Measurements from ENCODE around the gene MMS22L.

Gene MMS22L

GRCh38 chr6:97136626-97137358 lies 146.2 kb downstream of the MMS22L start:
- H3K4me3 ChIP-seq (ENCODE audit: low read depth, low read length), result no peak overlapping the region
- no peak for TF ChIP-seq CTCF (IDR thresholded peaks at IDR 0.05; ENCODE audit: control insufficient read depth, extremely low read depth, insufficient read depth)
- no peak for DNase-seq (ENCODE audit: low read depth)

- no peak overlapping the region for H3K4me3 ChIP-seq (ENCODE audit: low read depth, low read length)
- DNase-seq (ENCODE audit: low read depth), result no peak
- TF ChIP-seq CTCF (IDR thresholded peaks at IDR 0.05; ENCODE audit: control insufficient read depth, extremely low read depth, insufficient read depth), result no peak
Measured at GRCh38 chr6:97133067-97133466, 149.9 kb downstream of the MMS22L start.

- TF ChIP-seq CTCF (IDR thresholded peaks at IDR 0.05; ENCODE audit: control insufficient read depth, extremely low read depth, insufficient read depth), result no peak
- no peak overlapping the region for H3K4me3 ChIP-seq (ENCODE audit: low read depth, low read length)
- DNase-seq (ENCODE audit: low read depth), result no peak
Measured at GRCh38 chr6:97129106-97129505, 153.9 kb downstream of the MMS22L start.

- no peak overlapping the region for H3K4me3 ChIP-seq (ENCODE audit: low read depth, low read length)
- no peak for DNase-seq (ENCODE audit: low read depth)
- no peak for TF ChIP-seq CTCF (IDR thresholded peaks at IDR 0.05; ENCODE audit: control insufficient read depth, extremely low read depth, insufficient read depth)
Measured at GRCh38 chr6:97128507-97128906, 154.5 kb downstream of the MMS22L start.

GRCh38 chr6:97123652-97124051 lies 159.4 kb downstream of the MMS22L start:
- TF ChIP-seq CTCF (IDR thresholded peaks at IDR 0.05; ENCODE audit: control insufficient read depth, extremely low read depth, insufficient read depth), result no peak

GRCh38 chr6:97123112-97123511 lies 159.9 kb downstream of the MMS22L start:
- no peak for TF ChIP-seq CTCF (IDR thresholded peaks at IDR 0.05; ENCODE audit: control insufficient read depth, extremely low read depth, insufficient read depth)
- H3K4me3 ChIP-seq (ENCODE audit: low read depth, low read length), result no peak overlapping the region
- DNase-seq (ENCODE audit: low read depth), result no peak

More at GRCh38 chr6:97123652-97124051, 159.4 kb downstream of the MMS22L start:
- H3K4me3 ChIP-seq (ENCODE audit: low read depth, low read length), result no peak overlapping the region
- DNase-seq (ENCODE audit: low read depth), result no peak

- H3K4me3 ChIP-seq (ENCODE audit: low read depth, low read length), result no peak overlapping the region
- TF ChIP-seq CTCF (IDR thresholded peaks at IDR 0.05; ENCODE audit: control insufficient read depth, extremely low read depth, insufficient read depth), result no peak
- DNase-seq (ENCODE audit: low read depth), result no peak
Measured at GRCh38 chr6:97120511-97120910, 162.5 kb downstream of the MMS22L start.

Measured in LNCaP clone FGC (cell line).